Measurements from ENCODE around the gene RPL22. TPM values are rescaled to one million over a fixed set of nuclear protein-coding genes. Genes with fewer than 3 reads are reported as not detected.

RPL22 gene
- total and polyA plus RNA-seq, 10 donors, result 106 to 1,105 (median 369) TPM

DNA sequence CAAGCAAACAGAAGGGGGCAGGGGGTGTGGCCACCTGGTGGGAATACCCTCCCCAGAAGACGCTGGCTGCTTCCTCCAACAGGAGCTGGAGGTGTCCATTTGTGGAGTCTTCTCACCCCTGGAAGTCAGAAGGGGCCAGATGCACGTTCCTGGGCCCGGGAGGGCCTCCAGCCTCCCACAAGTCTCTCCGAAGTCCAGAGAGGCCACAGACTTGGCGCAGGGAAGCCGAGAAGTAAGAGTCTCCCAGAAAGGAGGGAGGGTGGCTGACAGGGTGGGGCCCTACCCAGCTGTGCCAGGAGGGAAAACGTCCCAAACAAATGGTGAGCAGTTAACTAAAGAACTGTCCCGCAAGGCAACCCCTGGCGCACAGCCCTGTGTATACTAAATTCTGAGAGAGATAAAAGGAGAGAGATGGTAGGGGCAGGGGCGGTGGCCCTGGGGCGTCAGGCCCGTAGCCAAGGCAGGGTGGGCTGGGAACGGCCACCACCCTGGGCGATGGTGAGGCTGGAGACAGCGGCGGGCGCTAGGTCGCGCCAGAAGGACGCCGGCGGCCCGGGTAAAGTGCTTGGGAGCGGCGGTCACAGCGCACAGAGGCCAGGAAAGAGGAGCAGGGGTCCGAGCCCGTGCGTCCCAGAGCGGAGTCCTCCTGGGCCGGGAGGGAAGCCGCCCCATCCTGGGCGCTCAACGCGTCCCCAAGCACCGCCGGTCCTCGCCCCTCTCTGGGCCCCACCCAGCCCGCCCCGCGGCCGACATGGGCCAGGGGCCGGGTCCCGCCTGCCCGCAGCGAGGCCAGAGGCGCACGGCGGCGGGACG, 20.4 kb downstream of the RPL22 start:
- no peak for TF ChIP-seq POLR2AphosphoS5 (IDR thresholded peaks at IDR 0.05)
- Histone ChIP-seq H3K9me3 (no peaks in the 10 kb centered on the region), H3K27ac (no peak overlapping the region), H3K4me3 (peak overlapping the region in 5 of 8 donors; percentile 4 to 64 (median 14)), H3K27me3 (replicated peaks in 1 of 7) (peaks cover 7 to 80% (median 49%) of the 10 kb centered on the region in 7 donors), H3K36me3 (no peaks in the 10 kb centered on the region), H3K4me1 (peaks cover 16 to 37% (median 30%) of the 10 kb centered on the region in 6 donors)
- no peak for DNase-seq
- intact Hi-C loops (cut with DNase I; ENCODE audit: low total_unique reads), result no loop called here
- WGBS, 5 donors, result 5 to 13% (median 9%) methylated on average over 26 to 51 of the region's 51 CpGs

DNA sequence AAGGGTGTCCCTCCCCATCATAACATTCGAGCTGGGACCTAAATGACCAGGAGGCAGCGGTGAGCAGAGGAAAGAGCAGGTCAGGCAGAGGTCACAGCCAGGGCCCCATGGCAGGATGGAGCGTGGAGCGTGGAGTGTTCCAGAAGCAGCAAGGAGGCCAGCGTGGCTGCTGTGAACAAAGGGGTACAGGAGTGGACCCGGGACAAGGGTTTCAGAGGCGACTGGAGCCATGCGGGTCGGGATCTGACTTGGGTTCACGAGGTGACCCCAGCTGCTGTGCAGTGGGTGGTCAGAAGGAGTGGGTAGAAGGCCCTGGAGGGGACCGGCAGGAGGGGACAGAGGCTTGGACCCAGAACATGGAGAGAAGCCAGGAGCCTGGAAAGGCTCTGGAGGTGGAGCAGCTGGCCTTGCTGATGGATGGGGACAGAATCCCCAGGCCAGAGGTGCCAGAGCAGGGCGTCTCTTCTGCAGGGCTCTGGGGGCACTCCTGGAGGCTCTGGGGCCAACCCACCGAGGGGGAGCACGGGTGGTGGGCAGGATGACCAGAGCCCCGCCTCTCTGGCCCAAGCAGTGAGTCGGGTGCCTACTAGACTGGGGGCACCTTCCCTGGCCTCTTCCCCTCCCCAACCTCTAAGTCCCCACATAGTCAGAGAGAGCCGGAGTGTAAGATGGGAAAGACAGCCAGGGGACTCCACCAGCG, 21.6 kb downstream of the RPL22 start:
- H3K4me1 ChIP-seq, result peaks cover 16 to 35% (median 30%) of the 10 kb centered on the region in 6 donors
- no peak overlapping the region for H3K4me3 ChIP-seq
- no peaks in the 10 kb centered on the region for H3K36me3 ChIP-seq
- 65 to 78% (median 71%) methylated on average over 16 to 18 of the region's 18 CpGs for WGBS, 5 donors
- H3K27ac ChIP-seq, result no peak overlapping the region
- TF ChIP-seq, protein P1, sequence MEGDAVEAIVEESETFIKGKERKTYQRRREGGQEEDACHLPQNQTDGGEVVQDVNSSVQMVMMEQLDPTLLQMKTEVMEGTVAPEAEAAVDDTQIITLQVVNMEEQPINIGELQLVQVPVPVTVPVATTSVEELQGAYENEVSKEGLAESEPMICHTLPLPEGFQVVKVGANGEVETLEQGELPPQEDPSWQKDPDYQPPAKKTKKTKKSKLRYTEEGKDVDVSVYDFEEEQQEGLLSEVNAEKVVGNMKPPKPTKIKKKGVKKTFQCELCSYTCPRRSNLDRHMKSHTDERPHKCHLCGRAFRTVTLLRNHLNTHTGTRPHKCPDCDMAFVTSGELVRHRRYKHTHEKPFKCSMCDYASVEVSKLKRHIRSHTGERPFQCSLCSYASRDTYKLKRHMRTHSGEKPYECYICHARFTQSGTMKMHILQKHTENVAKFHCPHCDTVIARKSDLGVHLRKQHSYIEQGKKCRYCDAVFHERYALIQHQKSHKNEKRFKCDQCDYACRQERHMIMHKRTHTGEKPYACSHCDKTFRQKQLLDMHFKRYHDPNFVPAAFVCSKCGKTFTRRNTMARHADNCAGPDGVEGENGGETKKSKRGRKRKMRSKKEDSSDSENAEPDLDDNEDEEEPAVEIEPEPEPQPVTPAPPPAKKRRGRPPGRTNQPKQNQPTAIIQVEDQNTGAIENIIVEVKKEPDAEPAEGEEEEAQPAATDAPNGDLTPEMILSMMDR (IDR thresholded peaks at IDR 0.05 in 8 of 11, conservative IDR thresholded peaks at IDR 0.05 in 3 of 11), result no peak
- H3K27me3 ChIP-seq (replicated peaks in 1 of 7), result peaks cover 7 to 89% (median 55%) of the 10 kb centered on the region in 7 donors
- H3K9me3 ChIP-seq, result no peaks in the 10 kb centered on the region
- no peak for DNase-seq
- intact Hi-C loops (cut with DNase I; ENCODE audit: low total_unique reads), result no loop called here

DNA sequence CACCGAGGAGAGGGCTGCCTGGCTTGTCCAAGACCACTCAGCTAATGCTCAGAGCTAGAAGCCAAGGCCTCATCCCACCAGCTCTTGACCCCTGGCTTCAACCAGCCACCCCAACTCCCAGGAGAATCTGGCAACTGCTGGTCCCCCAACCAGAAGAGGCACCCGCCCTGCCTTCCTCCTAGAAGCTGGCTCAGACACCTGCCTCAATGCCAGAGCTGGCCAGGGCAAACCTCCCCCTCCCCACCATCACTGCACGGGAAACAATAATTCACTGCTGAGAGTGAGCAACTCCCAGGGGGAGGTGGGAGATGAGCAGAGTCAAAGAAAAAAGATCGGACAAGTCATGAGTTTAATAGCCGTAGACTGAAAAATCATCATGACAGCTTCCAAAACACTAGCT, 22.6 kb downstream of the RPL22 start:
- Histone ChIP-seq H3K27me3 (replicated peaks in 1 of 7) (peaks cover 7 to 94% (median 55%) of the 10 kb centered on the region in 7 donors), H3K4me1 (peaks cover 16 to 32% (median 30%) of the 10 kb centered on the region in 6 donors), H3K27ac (no peak overlapping the region), H3K4me3 (no peak overlapping the region), H3K9me3 (no peaks in the 10 kb centered on the region), H3K36me3 (no peaks in the 10 kb centered on the region)
- intact Hi-C loops (cut with DNase I; ENCODE audit: low total_unique reads), result no loop called here
- TF ChIP-seq POLR2A (IDR thresholded peaks at IDR 0.05), result no peak
- TF ChIP-seq POLR2AphosphoS5 (IDR thresholded peaks at IDR 0.05), result no peak
- TF ChIP-seq, protein P1 (IDR thresholded peaks at IDR 0.05 in 8 of 11, conservative IDR thresholded peaks at IDR 0.05 in 3 of 11), result no peak
- 59 to 79% (median 75%) methylated on average over 5 of the region's 5 CpGs for WGBS, 5 donors
- DNase-seq, result no peak

DNA sequence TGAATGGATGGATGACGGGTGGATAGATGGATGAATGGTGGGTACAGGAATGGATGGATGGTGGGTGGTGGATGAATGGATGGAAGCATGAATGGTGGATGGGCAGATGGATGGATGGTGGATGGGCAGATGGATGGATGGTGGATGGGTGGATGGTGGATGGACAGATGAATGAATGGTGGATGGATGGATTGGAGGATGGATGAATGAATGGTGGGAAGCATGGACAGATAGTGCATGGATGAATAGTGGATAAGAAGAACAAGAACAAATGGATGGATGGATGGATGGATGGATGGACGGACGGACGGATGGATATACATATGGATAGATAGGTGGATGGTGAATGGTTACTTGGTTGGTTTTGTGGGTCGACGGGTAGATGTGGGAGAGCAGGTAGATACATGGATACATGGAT, 24.0 kb downstream of the RPL22 start:
- WGBS, 5 donors, result 89 to 95% (median 94%) methylated on average over 6 of the region's 6 CpGs
- Histone ChIP-seq H3K27me3 (replicated peaks in 1 of 7) (peaks cover 4 to 94% (median 52%) of the 10 kb centered on the region in 7 donors), H3K4me1 (peaks cover 7 to 26% (median 21%) of the 10 kb centered on the region in 6 donors), H3K27ac (no peak overlapping the region), H3K9me3 (no peaks in the 10 kb centered on the region), H3K36me3 (no peaks in the 10 kb centered on the region), H3K4me3 (no peak overlapping the region)
- no peak for DNase-seq
- intact Hi-C loops (cut with DNase I; ENCODE audit: low total_unique reads), result no loop called here
- TF ChIP-seq POLR2AphosphoS5 (IDR thresholded peaks at IDR 0.05) (no peak), POLR2A (IDR thresholded peaks at IDR 0.05) (no peak)
- TF ChIP-seq, protein P1 (IDR thresholded peaks at IDR 0.05 in 8 of 11, conservative IDR thresholded peaks at IDR 0.05 in 3 of 11), result no peak

All from spleen (tissue), 11 donors.